HG03064 (cell line): ENCODE measurements around the gene TMEM240.
"Not testable (repeated sequence)": the region's sequence is repeated elsewhere in the genome, so short reads cannot be mapped to it uniquely, and the experiment has no call there.

ENCODE experiments used
- ATAC-seq: cut with Tn5 transposase; IDR thresholded peaks from one replicate; pipeline ENCODE4 v1.9.1; 2021; ENCODE audit warnings: low read depth; ENCODE audit not compliant: unreplicated experiment

The TMEM240 gene

GRCh38 chr1:1505801-1506200 is 34.6 kb downstream of the TMEM240 start:
- not testable (repeated sequence) for ATAC-seq

DNA sequence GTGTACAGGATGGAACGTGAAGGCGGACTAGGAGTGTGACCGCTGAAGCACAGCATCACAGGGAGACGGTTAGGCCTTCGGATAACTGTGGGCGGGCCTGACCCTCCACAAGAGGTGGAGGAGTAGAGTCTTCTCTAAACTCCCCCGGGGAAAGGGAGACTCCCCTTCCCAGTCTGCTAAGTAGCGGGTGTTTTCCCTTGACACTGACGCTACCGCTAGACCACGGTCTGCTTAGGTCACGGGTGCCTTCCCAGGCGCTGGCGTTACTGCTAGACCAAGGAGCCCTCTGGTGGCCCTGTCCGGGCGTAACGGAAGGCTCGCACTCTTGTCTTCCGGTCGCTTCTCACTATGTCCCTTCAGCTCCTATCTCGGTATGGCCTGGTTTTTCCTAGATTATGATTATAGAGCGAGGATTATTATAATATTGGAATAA is 35.0 kb downstream of the TMEM240 start:
- not testable (repeated sequence) for ATAC-seq

- ATAC-seq: not testable (repeated sequence)
Measured at GRCh38 chr1:1504777-1505365, 35.6 kb downstream of the TMEM240 start.

DNA sequence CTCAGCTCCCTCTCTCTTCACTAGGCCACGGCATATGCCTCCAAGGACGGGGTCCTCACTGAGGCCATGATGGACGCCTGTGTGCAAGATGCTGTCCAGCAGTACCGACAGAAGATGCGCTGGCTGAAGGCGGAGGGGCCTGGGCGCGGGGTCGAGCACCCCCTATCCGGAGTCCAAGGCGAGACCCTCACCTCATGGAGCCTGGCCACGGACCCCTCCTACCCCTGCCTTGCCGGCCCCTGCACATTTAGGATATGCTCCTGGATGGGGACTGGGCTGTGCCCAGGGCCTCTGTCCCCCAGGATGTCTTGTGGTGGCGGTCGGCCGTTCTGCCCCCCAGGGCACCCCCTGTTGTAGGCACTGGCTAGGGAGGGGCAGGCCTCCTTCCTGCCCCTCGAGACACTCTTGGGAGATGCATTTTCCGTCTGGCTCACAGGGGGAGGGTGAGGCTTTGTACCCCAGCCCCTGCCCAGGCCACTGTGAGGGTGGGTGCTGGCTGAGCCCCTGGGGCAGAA is 44.9 kb downstream of the TMEM240 start:
- not testable (repeated sequence) for ATAC-seq

DNA sequence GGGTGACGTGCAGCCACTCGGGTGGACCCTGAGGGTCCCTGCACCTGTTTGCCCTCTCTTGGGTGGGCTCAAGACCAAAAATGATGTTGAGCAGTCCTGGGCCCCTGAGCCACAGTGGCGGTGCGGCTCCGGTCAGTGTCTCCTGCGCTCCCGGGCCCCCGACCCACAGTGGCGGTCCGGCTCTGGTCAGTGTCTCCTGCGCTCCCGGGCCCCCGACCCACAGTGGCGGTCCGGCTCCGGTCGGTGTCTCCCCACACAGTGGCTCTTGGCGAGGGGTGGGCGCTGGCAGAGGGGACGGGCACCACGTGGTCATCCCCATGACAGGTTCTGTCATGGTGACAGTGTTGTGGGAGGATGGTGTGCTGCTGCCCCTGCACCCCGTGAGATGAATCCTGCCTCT is 46.1 kb downstream of the TMEM240 start:
- not testable (repeated sequence) for ATAC-seq

DNA sequence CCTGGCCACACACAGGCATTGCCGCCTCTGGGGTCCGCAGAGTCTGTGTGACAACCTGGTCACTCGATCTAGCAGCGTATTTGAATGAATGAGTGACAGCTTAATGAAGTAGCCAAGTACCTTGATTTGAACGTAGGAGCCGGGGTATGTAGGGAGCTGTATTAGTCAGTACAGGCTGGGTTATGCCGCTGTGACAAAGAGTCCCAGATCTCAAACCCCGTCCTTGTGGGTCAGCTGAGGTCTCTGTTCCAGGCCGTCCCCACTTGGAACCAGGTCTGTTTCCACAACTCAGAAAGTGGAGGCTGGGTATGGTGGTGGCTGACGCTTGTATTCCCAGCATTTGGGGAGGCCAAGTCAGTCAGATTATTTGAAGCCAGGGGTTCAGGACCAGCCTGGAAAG is 48.8 kb downstream of the TMEM240 start:
- ATAC-seq: no peak

DNA sequence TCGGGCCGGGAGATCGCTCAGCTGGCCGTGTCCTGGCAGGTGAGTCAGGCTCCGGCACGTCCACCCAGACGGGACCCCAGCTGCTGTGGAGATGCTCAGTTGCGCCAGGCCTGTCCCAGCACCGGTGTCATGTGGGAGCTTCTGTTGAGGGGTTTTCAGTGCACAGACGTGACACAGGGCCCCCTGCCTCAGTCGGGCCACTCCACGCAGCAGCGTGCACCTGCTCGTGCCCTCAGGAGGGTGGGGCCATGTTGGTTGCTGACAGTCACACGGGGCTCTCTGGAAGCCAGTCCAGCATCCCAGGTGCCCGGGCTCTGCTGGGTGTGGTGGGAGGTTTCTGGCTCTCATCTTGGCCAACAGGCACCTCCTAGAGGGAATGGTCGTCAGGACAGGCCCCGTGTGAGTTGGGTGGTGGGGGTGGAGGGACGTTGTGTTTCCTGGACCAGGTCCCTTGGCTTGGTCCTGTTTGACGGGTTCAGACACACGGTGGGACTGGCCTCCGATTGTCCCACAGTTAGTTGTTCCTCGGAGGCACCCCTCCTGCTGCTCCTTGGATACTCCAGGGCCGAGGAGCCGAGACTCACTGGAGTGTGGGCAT is 49.7 kb downstream of the TMEM240 start:
- no peak for ATAC-seq

- ATAC-seq: no peak
Measured at GRCh38 chr1:1489861-1490260, 50.6 kb downstream of the TMEM240 start.

DNA sequence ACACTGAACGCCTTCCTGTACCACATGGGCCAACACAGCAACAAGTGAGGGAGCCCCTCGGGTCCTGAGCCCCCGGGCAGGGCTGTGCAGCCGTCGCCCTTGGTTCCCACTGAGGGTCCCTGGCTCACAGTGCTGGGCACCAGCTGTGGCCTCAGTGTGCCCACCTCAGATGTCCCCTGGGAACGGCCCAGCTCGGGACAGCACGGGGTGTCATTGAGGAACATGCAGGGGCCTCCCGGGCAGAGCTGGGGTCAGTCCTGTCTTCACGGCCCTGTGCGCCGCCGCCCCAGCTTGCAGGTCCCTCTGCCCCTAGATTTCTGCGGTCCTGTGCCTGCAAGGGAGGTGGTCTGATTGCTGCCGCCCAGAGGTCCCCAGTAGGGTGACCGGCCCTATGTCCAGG is 51.2 kb downstream of the TMEM240 start:
- ATAC-seq: no peak

DNA sequence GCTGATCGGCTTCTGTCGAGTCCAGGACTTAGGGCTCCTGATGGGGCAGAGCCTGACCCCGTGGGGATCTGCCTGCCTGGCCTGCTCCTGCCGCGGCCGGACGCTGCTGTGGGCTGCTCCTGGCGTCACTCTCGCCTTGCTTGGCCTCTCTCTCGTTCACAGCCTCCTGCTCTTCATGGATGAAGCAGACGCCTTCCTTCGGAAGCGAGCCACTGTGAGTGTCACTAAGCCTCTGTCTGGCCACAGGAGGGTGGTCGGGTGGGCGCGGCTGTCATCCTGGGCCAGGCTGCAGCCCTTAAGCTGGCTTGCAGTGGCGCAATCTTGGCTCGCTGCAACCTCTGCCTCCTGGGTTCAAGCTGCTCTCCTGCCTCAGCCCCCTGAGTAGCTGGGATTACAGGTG is 52.7 kb downstream of the TMEM240 start:
- no peak for ATAC-seq

DNA sequence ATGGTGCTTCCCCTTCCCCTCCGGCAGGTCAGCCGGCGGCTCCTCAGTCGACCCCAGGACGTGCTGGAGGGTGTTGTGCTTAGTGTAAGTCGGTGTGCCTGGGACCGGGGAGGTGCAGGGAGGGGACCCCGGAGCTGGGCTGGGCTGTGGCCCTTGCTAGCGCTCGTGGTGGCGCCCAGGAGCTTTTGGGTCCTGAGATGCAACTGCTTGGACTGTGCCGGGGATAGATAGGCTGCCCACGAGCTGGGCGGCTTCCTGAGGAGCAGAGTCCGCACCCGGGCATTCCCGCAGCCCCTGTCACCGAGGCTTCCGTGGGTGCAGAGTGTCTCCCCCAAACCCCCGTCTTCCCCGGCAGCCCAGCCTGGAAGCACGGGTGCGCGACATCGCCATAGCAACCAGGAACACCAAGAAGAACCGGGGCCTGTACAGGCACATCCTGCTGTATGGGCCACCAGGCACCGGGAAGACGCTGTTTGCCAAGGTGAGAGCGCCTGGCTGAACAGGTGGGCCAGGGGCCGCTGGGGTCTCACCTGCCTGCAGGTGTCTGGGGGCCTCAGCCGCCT is 54.6 kb downstream of the TMEM240 start:
- not testable (repeated sequence) for ATAC-seq

- ATAC-seq: not testable (repeated sequence)
Measured at GRCh38 chr1:1484976-1485750, 55.3 kb downstream of the TMEM240 start.
